Endothelial cell (in vitro differentiated cells): ENCODE measurements around the gene U2SURP. TPM values are rescaled to one million over a fixed set of nuclear protein-coding genes. Genes with fewer than 3 reads are reported as not detected.

Experiments
- DNase-seq: peaks from one replicate; pipeline ENCODE4 v3.0.0; 2021; ENCODE audit warnings: low spot score
- H3K27ac Mint-ChIP-seq: one replicate; pipeline ENCODE4 v1.8.0; 2021; ENCODE audit warnings: mixed read lengths, inconsistent platforms; ENCODE audit not compliant: unreplicated experiment
- H3K27me3 Mint-ChIP-seq: one replicate; pipeline ENCODE4 v1.8.0; 2021; ENCODE audit warnings: mild to moderate bottlenecking, moderate library complexity, mixed read lengths, inconsistent platforms; ENCODE audit not compliant: unreplicated experiment
- H3K36me3 Mint-ChIP-seq: one replicate; pipeline ENCODE4 v1.8.0; 2021; ENCODE audit warnings: mild to moderate bottlenecking, low read depth, mixed read lengths, inconsistent platforms; ENCODE audit not compliant: unreplicated experiment
- H3K4me1 Mint-ChIP-seq: one replicate; pipeline ENCODE4 v1.8.0; 2021; ENCODE audit warnings: mild to moderate bottlenecking, mixed read lengths, inconsistent platforms; ENCODE audit not compliant: unreplicated experiment
- H3K4me3 Mint-ChIP-seq: one replicate; pipeline ENCODE4 v1.8.0; 2021; ENCODE audit warnings: mild to moderate bottlenecking, mixed read lengths, inconsistent platforms; ENCODE audit not compliant: unreplicated experiment
- H3K9me3 Mint-ChIP-seq: one replicate; pipeline ENCODE4 v1.8.0; 2021; ENCODE audit warnings: mixed read lengths, inconsistent platforms; ENCODE audit not compliant: unreplicated experiment
- total RNA-seq: library from RNA; stranded (reverse); fragmentation: NEBNext Ultra II Directional; extraction: Animal tissue kit (Norgen Biotek cat#: 25700); gene quantifications from one replicate; pipeline ENCODE4 v1.2.1, GENCODE V29; 2021; ENCODE audit not compliant: unreplicated experiment
- TF ChIP-seq, protein P1 (sequence below): fragments of 200-600 bp; sonication (generic); IDR thresholded peaks from one replicate; pipeline ENCODE4 v1.5.0; 2021; ENCODE audit warnings: antibody characterized with exemption; ENCODE audit not compliant: unreplicated experiment

The U2SURP gene
- total RNA-seq, 1 donor from 2014 or later, result 86.1 TPM

DNA sequence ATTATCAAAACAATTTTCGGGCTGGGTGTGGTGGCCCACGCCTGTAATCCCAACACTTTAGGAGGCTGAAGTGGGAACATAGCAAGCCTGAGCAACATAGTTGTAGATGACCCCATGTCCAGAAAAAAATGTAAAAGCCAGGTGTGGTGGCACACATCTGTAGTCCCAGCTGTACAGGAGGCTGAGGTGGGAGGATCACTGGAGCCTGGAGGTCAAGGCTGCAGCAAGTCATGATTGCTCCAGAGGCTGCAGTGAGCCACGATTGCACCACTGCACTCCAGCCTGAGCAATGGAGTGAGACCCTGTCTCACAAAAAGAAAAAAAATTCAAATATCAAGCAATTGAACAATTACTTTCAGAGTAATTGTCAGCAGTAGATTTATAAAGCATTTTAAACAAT lies 29.9 kb upstream of the U2SURP start:
- peaks cover 10% of the 10 kb centered on the region for H3K4me1 Mint-ChIP-seq
- no peak overlapping the region for H3K4me3 Mint-ChIP-seq
- no peaks in the 10 kb centered on the region for H3K9me3 Mint-ChIP-seq
- H3K36me3 Mint-ChIP-seq, result no peaks in the 10 kb centered on the region
- TF ChIP-seq, protein P1, sequence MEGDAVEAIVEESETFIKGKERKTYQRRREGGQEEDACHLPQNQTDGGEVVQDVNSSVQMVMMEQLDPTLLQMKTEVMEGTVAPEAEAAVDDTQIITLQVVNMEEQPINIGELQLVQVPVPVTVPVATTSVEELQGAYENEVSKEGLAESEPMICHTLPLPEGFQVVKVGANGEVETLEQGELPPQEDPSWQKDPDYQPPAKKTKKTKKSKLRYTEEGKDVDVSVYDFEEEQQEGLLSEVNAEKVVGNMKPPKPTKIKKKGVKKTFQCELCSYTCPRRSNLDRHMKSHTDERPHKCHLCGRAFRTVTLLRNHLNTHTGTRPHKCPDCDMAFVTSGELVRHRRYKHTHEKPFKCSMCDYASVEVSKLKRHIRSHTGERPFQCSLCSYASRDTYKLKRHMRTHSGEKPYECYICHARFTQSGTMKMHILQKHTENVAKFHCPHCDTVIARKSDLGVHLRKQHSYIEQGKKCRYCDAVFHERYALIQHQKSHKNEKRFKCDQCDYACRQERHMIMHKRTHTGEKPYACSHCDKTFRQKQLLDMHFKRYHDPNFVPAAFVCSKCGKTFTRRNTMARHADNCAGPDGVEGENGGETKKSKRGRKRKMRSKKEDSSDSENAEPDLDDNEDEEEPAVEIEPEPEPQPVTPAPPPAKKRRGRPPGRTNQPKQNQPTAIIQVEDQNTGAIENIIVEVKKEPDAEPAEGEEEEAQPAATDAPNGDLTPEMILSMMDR, result no peak
- peaks cover 5% of the 10 kb centered on the region for H3K27me3 Mint-ChIP-seq
- DNase-seq, result no peak
- no peak overlapping the region for H3K27ac Mint-ChIP-seq

GRCh38 chr3:142972092-142972753 lies 29.1 kb upstream of the U2SURP start:
- TF ChIP-seq, protein P1, result no peak
- H3K27ac Mint-ChIP-seq, result no peak overlapping the region
- no peak for DNase-seq

DNA sequence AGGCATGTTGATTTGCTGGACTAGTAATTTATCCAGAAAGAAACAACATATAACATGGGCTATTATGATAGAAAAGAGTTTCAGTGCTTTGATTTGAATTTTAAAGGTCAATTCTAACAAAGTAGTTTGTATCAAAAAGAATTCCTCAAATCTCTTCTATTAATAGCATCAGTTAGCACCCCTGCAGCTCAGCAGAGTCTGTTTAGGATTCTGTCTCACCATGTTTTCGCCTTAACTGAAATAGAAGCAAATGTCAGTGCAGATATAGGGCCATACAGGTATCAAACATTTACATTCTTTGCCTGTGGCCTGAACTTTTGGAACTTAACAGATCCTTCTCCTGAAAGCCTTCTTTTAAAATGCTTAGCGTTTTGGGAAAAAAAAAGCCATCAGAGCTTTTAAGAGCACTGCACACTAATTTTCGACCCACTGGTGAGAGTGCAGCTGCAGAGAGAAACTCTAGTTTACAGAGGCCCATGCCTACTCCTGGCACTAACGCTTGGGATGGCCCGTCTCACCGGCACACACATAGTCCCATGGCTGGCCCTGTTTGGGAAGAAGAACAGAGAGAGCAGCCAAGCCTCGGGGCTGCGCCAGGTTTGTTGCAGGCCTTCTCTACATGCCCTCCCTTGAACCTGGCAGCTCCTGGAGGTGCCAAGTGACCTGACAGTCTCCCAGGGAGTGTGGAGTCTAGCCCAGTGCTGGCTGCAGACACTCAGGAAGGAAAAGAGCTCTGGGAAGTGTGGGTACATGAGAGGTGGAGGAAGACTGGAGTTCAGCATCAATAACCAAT lies 28.0 kb upstream of the U2SURP start:
- H3K27me3 Mint-ChIP-seq, result peaks cover 5% of the 10 kb centered on the region
- H3K4me1 Mint-ChIP-seq, result peaks cover 10% of the 10 kb centered on the region
- no peaks in the 10 kb centered on the region for H3K9me3 Mint-ChIP-seq
- TF ChIP-seq, protein P1, result no peak
- H3K36me3 Mint-ChIP-seq, result no peaks in the 10 kb centered on the region
- H3K4me3 Mint-ChIP-seq, result no peak overlapping the region
- no peak overlapping the region for H3K27ac Mint-ChIP-seq
- DNase-seq, result no peak

More at GRCh38 chr3:142972092-142972753, 29.1 kb upstream of the U2SURP start:
- no peak overlapping the region for H3K4me3 Mint-ChIP-seq
- H3K27me3 Mint-ChIP-seq, result peaks cover 5% of the 10 kb centered on the region
- H3K36me3 Mint-ChIP-seq, result no peaks in the 10 kb centered on the region
- H3K9me3 Mint-ChIP-seq, result no peaks in the 10 kb centered on the region
- peaks cover 12% of the 10 kb centered on the region for H3K4me1 Mint-ChIP-seq

DNA sequence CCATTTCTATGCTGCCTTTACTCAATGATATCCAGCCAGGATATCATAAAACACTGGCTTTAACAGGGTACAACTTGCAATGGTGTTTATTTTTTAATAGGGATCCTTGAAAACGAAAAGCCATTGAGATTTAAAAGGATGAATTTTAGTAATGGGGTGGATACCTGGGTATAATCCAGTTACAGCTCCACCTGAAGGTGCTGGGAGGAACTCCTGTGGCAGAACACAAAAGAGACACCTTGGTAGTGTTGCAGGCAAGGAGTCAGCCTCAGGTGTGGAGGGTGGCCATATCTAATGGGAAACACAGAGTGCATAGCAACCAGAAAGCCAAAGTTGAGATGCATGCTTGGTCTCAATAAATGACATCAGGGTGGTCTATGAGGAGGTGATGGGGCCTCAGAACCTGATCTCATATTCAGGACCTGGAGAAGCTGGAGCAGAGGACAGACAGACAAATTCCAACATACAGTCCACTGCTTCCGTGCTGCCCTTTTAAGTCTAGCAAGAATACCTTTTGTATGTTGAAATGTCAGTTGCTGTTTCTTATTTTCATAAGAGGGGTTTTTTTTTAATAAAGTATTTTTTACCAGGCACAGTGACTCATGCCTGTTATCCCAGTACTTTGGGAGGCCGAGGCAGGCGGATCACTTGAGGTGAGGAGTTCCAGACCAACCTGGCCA lies 25.9 kb upstream of the U2SURP start:
- DNase-seq, result no peak
- peaks cover 7% of the 10 kb centered on the region for H3K4me1 Mint-ChIP-seq
- no peak overlapping the region for H3K4me3 Mint-ChIP-seq
- peaks cover 5% of the 10 kb centered on the region for H3K27me3 Mint-ChIP-seq
- TF ChIP-seq, protein P1, result no peak
- no peak overlapping the region for H3K27ac Mint-ChIP-seq
- H3K36me3 Mint-ChIP-seq, result no peaks in the 10 kb centered on the region
- no peaks in the 10 kb centered on the region for H3K9me3 Mint-ChIP-seq
